HG03103 (cell line): Measurements from ENCODE around the gene NAP1L5.

Source experiments
- ATAC-seq: cut with Tn5 transposase; IDR thresholded peaks from one replicate; pipeline ENCODE4 v1.9.1; 2021; ENCODE audit warnings: low read depth; ENCODE audit not compliant: unreplicated experiment

Gene NAP1L5

GRCh38 chr4:88697588-88698329 is at the start of gene NAP1L5:
Gene NAP1L5, minus strand, starts transcription at chr4:88697829. Its CDS starts 75 bp downstream, at chr4:88697754.
- peak; percentile 92 for ATAC-seq

GRCh38 chr4:88747351-88747750 is 49.7 kb upstream of the NAP1L5 start:
- ATAC-seq: no peak

- no peak for ATAC-seq
Observed at GRCh38 chr4:88746206-88746605, 48.6 kb upstream of the NAP1L5 start.

GRCh38 chr4:88745581-88746163 is 48.0 kb upstream of the NAP1L5 start:
- ATAC-seq: no peak

- no peak for ATAC-seq
Observed at GRCh38 chr4:88745175-88745574, 47.5 kb upstream of the NAP1L5 start.

- ATAC-seq: no peak
Observed at GRCh38 chr4:88744609-88745008, 47.0 kb upstream of the NAP1L5 start.

GRCh38 chr4:88743696-88744095 is 46.1 kb upstream of the NAP1L5 start:
- no peak for ATAC-seq

- no peak for ATAC-seq
Observed at GRCh38 chr4:88742561-88742960, 44.9 kb upstream of the NAP1L5 start.

GRCh38 chr4:88738180-88738579 is 40.6 kb upstream of the NAP1L5 start:
- no peak for ATAC-seq

- peak; percentile 95 for ATAC-seq
Observed at GRCh38 chr4:88737307-88737941, 39.8 kb upstream of the NAP1L5 start.

- no peak for ATAC-seq
Observed at GRCh38 chr4:88736264-88736663, 38.6 kb upstream of the NAP1L5 start.

GRCh38 chr4:88735564-88735963 is 37.9 kb upstream of the NAP1L5 start:
- ATAC-seq: no peak

- no peak for ATAC-seq
Observed at GRCh38 chr4:88734403-88734949, 36.8 kb upstream of the NAP1L5 start.

GRCh38 chr4:88732714-88733368 is 35.2 kb upstream of the NAP1L5 start:
- no peak for ATAC-seq

- no peak for ATAC-seq
Observed at GRCh38 chr4:88731381-88731780, 33.8 kb upstream of the NAP1L5 start.

- ATAC-seq: no peak
Observed at GRCh38 chr4:88730811-88731210, 33.2 kb upstream of the NAP1L5 start.

- ATAC-seq: no peak
Observed at GRCh38 chr4:88729146-88729760, 31.6 kb upstream of the NAP1L5 start.

GRCh38 chr4:88728146-88728545 is 30.5 kb upstream of the NAP1L5 start:
- ATAC-seq: no peak

GRCh38 chr4:88725986-88726385 is 28.4 kb upstream of the NAP1L5 start:
- no peak for ATAC-seq

GRCh38 chr4:88725143-88725542 is 27.5 kb upstream of the NAP1L5 start:
- no peak for ATAC-seq

- ATAC-seq: no peak
Observed at GRCh38 chr4:88724406-88724805, 26.8 kb upstream of the NAP1L5 start.
